ENCODE results near the gene SRRM4.
"Not testable (repeated sequence)": the region's sequence is repeated elsewhere in the genome, so short reads cannot be mapped to it uniquely, and the experiment has no call there.

The SRRM4 gene, protein sequence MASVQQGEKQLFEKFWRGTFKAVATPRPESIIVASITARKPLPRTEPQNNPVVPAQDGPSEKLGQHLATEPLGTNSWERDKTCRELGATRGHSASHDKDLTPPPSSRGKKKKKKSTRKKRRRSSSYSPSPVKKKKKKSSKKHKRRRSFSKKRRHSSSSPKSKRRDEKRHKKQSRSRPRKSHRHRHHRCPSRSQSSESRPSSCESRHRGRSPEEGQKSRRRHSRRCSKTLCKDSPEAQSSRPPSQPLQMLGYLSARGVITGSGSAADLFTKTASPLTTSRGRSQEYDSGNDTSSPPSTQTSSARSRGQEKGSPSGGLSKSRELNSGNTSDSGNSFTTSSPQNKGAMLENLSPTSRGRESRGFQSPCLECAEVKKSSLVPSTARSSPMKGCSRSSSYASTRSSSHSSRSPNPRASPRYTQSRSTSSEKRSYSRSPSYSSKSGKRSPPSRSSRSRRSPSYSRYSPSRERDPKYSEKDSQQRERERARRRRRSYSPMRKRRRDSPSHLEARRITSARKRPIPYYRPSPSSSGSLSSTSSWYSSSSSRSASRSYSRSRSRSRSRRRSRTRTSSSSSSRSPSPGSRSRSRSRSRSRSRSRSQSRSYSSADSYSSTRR

DNA sequence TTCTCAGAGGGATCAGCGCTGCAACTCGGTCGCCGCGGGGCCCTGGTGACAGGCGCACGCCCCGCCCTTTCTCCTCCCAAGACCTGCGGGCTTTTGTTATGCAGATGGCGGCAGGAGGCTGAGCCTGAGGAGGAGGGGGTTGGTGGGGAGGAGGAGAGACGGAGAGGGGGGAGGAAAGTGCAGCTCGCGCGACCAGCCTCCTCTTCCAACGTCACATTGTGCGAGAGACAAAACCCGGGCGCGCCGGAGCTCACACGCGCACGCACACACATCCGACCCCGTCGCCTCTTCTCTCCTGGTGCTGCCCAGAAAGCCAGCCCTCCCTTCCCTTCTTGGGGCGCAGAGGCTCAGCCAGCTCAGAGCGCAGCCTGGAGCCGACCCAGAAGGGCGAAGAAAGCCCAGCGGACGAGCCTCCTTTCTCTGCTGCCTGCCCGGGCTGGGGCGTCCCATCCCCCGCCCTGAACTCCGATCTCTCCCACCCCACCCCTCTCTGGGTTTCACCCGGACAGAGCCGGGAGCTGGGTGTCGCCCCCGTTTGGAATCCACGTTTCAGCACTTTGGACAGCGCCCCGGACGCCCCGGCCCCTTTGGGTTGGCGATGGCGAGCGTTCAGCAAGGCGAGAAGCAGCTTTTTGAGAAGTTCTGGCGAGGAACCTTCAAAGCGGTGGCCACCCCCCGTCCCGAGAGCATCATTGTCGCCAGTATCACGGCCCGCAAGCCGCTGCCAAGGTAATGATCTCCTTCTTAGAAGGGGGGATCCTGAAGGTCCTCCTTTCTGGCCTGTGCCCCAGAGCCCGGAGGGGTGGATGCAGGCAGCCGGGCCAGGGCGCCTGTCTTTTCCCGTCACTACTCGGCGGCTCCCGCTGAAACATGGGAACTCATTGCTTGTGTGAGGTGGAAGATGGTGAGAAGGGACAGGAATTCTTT lies at the start of gene SRRM4:
Gene SRRM4 (plus strand): TSS at position 257 of the 927 bp plus-strand sequence. CDS start 342 bp downstream, at position 599.
- DNase-seq (ENCODE audit: low read depth): no peak

- DNase-seq (ENCODE audit: low read depth): no peak
Measured at GRCh38 chr12:118946256-118946655, 35.1 kb upstream of the SRRM4 start.

- no peak for DNase-seq (ENCODE audit: low read depth)
Measured at GRCh38 chr12:118958520-118958919, 22.8 kb upstream of the SRRM4 start.

GRCh38 chr12:118959348-118959747 lies 22.0 kb upstream of the SRRM4 start:
- no peak for DNase-seq (ENCODE audit: low read depth)

DNA sequence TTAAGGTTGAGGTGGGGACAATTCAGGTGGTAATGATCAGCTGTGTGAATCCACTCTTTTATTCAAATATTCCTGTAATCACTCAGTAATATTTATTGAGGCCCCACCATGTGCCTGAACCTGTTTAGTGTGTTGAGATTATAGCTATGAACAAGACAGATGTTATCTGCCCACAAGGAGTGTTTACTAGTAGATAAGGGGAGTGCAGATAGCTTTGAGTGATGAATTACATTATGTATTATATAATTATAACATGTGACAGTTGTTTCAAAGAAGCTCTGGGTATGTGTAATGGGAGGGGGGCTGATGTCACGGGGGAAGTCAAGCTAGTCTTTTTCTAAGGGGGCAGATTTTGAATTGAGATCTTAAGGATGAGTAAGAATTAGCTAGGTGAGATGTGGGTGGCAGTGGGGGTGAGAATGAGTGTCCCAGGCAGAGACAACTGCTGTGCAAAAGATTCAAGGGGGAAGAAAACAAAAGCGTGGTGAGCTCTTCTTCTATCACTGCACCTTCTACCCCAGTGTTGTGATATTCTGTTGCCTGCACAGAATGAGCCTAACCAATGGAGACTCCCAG lies 21.3 kb upstream of the SRRM4 start:
- DNase-seq (ENCODE audit: low read depth): no peak

DNA sequence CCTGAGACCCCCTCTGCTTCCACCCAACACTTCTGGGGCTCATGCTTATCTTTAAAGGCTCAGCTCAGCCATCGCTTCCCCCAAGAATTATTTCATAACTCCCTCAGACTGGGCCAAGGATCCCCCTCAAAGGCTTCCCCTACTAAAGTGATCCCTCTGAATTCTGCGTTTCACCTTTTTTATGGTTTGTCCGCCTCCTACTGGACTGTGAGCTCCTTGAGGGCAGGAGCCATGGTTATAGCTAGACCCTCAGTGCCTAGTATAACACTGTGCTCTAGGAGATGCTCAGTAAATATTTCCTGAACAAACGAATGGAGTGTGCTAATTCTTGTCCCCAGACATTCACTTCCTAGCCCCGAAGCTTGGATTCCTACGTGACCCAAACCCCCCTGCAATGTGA lies 20.5 kb upstream of the SRRM4 start:
- no peak for DNase-seq (ENCODE audit: low read depth)

- DNase-seq (ENCODE audit: low read depth): no peak
Measured at GRCh38 chr12:118964988-118965387, 16.4 kb upstream of the SRRM4 start.

DNA sequence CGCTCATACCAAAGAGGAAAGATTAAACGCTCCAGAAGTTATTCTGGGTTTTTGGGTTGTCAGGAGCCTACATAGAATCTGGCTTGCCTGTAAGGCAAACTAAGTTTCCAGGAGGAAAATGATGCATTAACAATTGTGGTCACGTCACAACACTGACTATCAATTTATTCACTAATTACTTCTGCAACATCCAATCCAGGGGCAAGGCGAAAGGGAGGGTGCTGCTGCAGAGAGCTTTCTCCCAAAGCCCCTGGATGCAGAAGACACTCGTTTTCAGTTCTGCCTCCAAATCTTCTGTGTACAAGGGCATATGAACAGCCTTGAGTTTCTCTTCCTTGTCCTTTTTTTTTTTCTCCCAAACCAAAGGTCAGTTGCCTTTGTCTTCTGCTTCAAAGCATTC lies 10.5 kb upstream of the SRRM4 start:
- no peak for DNase-seq (ENCODE audit: low read depth)

GRCh38 chr12:118972982-118973381 lies 8.4 kb upstream of the SRRM4 start:
- DNase-seq (ENCODE audit: low read depth): no peak

- peak; percentile 32 for DNase-seq (ENCODE audit: low read depth)
Measured at GRCh38 chr12:118979763-118980406, 1.5 kb upstream of the SRRM4 start.

DNA sequence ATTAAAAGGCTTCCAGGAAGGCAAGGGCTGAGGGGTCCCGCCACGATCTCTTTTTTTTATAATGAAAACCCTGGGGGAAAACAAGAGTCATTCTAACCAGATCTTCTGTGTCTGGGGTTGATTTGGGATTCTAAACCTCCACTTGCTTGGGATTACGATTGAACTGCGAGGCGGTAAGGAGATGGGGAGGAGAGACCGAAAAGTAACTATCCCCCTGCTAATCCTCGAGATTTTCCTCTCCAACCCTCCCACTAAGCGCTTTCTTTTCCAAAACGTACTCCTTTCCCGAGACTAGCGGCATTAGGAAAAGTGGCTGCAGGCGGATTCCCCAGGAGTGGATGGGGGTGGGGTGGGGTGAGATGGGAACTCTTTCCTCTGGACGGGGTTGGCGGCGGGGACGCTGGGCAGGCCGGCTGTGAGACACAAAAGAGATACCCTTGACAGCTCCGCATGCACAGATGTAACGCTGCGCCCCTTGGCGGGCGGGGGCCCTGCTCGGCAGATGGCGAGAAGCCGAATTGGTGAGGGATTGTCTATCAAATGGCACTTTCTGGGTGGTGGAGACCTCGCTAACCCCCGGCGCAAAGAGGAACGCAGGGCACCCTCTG lies 830 bp upstream of the SRRM4 start:
- DNase-seq (ENCODE audit: low read depth): no peak

DNA sequence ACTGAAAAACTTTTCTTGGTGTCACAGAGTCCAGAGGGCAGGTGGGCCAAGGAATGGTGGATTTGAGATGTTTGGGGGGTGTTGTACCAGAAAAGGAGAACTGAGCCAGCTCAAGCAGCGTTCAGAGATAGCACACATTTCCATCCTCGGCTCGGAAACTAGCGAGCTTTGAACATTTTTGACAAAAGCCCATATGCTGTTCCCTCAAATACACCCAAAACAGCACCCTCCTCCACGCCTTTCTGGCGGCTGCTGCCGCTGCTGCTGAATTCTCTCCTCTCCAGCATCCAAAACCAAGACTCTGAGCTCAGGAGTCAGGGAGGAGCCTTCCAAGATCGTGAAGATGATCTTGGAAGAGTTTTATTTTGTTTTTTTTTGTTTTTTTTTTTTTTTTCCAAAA lies 961 bp downstream of the SRRM4 start:
- no peak for DNase-seq (ENCODE audit: low read depth)

DNA sequence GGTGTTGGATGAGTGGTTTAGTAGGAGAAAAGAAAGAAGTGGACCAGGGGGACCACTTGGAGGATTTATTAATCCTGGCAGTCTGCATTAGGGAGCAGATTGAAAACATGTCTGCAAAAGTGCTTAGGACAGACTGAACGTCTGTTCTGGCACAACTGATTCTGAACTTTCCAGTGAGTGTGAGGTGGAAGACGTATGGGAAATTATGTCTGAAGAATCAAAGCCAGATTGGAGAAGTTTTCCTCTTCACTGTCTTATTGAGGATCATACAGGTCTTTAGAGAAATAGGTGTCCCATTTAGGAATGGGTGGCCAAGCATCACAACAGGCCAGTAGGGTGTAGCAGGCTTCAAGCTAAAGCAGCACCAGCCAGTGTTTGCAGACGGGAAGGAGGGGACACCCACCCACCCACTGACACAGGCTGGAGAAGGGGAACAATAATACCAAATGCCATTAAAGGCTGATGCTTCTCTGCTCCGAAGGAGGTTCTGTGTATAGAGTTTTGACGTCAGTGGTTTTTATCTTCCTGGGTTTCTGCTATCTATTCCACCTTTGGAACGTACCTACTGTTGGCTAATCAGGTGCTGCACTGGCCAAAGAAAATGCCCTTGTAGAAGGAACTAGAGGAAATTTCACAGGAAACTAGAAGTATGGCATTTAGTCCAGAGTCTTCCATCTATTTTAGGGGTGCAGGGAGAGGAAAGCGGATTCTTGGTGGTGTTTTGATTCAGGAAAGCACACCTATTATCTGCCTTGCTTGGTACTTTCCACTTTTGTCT lies 1.8 kb downstream of the SRRM4 start:
- no peak for DNase-seq (ENCODE audit: low read depth)

DNA sequence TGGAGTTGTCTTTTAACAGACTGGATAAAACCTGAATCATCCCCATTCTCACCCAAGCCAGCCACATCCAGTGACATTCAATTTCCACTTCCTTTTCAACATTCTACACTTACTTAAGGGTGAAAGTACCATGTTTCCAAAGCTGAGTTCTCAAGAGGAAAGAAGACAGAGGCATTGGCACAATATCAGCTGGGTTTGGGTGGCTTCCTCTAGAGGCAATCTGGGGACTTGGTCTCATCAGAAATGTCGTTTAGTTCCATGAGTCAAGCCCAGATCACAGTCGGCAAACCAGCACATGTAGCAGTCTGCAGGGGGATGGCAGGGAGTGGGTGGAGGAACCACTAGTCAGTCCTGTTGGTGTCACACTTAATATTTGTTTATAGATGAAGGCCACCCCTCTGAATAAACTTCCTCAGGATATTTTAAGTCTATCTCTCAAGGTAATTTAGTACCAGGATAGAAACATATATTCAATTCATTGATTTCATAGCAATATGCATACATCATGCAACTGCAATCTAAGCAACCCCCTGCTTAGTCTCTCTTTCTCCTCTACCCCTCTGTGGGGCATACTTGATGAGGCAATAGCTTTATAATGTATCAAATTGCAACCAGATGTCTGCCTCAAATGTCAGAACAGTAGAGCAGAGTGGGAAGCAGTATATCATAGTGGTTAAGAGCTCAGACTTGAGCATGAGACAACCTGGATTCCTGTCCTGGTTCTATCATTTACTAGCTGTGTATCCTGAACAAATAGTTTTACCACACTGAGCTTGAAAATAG lies 3.0 kb downstream of the SRRM4 start:
- DNase-seq (ENCODE audit: low read depth): no peak

DNA sequence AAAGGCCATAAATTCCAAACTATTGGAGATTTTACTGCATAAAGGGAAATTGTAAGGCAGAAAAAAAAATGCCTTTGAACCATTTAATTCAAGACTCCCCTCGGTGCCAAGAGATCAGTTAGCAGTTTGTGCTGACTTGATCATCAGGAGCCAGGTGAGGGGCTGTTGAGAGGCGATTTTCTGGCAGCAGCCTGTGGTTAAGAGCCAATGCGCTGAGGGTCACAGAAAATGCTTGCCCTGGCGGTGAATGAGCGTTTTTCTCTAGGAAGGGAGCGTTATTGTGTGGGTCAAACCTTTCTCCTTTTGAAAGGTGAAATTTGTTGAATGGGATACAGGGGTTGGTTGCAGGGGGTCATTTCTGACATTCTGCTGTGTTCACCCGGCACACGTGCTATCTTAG lies 4.7 kb downstream of the SRRM4 start:
- no peak for DNase-seq (ENCODE audit: low read depth)

DNA sequence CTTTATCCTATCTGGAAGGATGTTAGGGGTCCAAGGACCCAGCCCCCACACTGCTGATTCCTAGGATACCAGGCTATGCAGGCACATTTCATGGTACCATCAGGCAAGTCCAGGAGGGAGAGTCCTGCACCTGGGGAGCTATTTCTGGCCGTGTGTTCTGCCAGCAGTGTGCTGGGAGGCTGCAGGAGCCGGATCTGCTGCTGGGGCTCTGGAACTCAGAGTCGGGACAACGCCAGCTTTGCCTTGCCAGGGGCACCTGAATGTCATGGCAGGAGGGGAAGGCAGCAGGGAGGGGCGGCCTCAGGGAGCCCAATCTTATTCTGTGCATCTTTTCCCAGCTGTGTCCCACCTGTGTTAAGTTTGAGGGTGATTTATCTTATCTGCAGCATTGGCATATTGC lies 17.8 kb downstream of the SRRM4 start:
- DNase-seq (ENCODE audit: low read depth): no peak

- DNase-seq (ENCODE audit: low read depth): no peak
Measured at GRCh38 chr12:119005085-119005484, 23.7 kb downstream of the SRRM4 start.

DNA sequence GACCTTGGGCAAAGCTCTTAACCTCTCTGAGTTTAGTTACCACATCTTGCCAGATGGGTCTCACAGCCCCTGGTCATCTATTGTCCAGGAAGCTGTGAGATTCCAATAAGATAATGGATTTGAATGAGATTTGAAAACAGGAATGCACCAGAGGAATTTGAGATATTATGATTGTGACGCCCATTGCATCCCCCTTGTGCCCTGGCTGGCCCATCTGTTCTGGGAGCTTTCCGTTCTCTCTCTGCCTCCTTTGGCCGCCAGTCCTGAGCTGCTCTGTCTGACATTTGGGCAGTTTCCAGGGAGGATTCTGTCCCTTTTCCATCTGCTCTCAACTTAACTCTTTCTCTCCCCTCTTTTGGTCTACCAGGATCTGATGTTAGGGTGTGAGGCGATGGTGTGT lies 24.6 kb downstream of the SRRM4 start:
- no peak for DNase-seq (ENCODE audit: low read depth)

GRCh38 chr12:119006746-119007145 lies 25.4 kb downstream of the SRRM4 start:
- no peak for DNase-seq (ENCODE audit: low read depth)

DNA sequence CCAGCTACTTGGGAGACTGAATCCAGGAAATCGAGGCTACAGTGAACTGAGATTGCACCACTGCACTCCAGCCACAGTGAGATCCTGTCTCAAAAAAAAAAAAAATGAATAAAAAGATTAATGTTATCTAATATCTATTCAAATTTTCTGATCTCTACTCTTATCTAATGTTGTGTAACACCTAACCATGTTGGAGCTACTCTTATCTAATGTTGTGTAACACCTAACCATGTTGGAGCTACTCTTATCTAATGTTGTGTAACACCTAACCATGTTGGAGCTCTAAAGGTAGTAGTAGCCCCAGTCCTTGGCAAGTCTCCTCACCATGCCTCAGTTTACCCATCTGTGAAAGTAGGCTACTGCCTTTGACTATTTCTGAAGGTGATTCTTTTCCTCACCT lies 26.9 kb downstream of the SRRM4 start:
- not testable (repeated sequence) for DNase-seq (ENCODE audit: low read depth)

Data from ELR (cell line).